BLaER1 (cell line): Measurements from ENCODE around the gene ETV6.
A peak's percentile ranks its signal among the peaks of the same experiment; 100 is the strongest.

Experiments used
- H3K27ac ChIP-seq: shearing (Covaris generic); formaldehyde crosslinking; 2 replicates; pipeline ENCODE4 v1.8.1; 2022
- H3K27me3 ChIP-seq: shearing (Covaris generic); formaldehyde crosslinking; 2 replicates; pipeline ENCODE4 v1.8.1; 2022
- H3K36me3 ChIP-seq: shearing (Covaris generic); formaldehyde crosslinking; 2 replicates; pipeline ENCODE4 v1.8.1; 2022
- H3K4me1 ChIP-seq: shearing (Covaris generic); formaldehyde crosslinking; 2 replicates; pipeline ENCODE4 v1.8.1; 2022
- H3K4me2 ChIP-seq: shearing (Covaris generic); formaldehyde crosslinking; 2 replicates; pipeline ENCODE4 v1.8.1; 2022
- H3K4me3 ChIP-seq: shearing (Covaris generic); formaldehyde crosslinking; 2 replicates; pipeline ENCODE4 v1.8.1; 2022
- H3K9ac ChIP-seq: shearing (Covaris generic); formaldehyde crosslinking; 2 replicates; pipeline ENCODE4 v1.8.1; 2022
- H3K9me3 ChIP-seq: shearing (Covaris generic); formaldehyde crosslinking; 2 replicates; pipeline ENCODE4 v1.8.1; 2022
- H4K20me1 ChIP-seq: shearing (Covaris generic); formaldehyde crosslinking; 2 replicates; pipeline ENCODE4 v1.8.1; 2022
- Cebpa-rat ChIP-seq: shearing (Covaris generic); IDR thresholded peaks from 2 replicates; pipeline ENCODE4 v1.8.1; 2022

Gene ETV6

GRCh38 chr12:11837216-11837934, 187.9 kb downstream of the ETV6 start:
- H3K27me3 ChIP-seq, result no peaks in the 10 kb centered on the region
- 0 out of 2 replicates have a peak, but pooled peaks cover 8% of the 10 kb centered on the region for H4K20me1 ChIP-seq
- H3K9ac ChIP-seq, result no peak overlapping the region
- peaks cover 38% of the 10 kb centered on the region for H3K4me1 ChIP-seq
- 0 out of 2 replicates have a peak, but pooled peaks cover 5% of the 10 kb centered on the region for H3K9me3 ChIP-seq
- H3K4me3 ChIP-seq, result no peak overlapping the region
- H3K27ac ChIP-seq, result no peak overlapping the region
- no peak for TF ChIP-seq Cebpa-rat
- peaks cover 49% of the 10 kb centered on the region for H3K36me3 ChIP-seq
- peak overlapping the region; percentile 67; the same call in 1 of the 2 replicates for H3K4me2 ChIP-seq

DNA sequence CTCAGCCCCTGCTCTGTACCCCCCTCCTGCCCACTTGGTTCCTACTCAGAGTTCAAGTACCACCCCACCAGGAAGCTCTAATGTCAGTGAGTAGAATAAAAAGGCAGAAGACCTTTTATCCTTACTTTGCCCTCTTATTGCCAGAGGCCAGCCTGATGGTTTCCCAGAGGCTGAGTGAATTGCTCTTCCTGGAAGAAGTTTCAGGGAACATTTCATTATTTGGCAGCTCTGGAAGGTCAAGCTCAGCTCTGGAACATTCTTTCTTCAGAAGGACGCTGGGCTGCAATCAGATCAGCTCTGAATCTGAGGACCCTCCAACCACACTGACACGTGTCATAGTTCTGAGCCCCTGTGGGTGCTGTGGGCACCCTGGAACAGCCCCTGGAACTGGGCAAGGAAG, 188.9 kb downstream of the ETV6 start:
- peaks cover 56% of the 10 kb centered on the region for H3K36me3 ChIP-seq
- H3K4me2 ChIP-seq, result no peak overlapping the region
- 0 out of 2 replicates have a peak, but pooled peaks cover 5% of the 10 kb centered on the region for H3K9me3 ChIP-seq
- H3K4me1 ChIP-seq, result peaks cover 38% of the 10 kb centered on the region
- H3K9ac ChIP-seq, result no peak overlapping the region
- H4K20me1 ChIP-seq, result 0 out of 2 replicates have a peak, but pooled peaks cover 7% of the 10 kb centered on the region
- no peak overlapping the region for H3K4me3 ChIP-seq
- no peak for TF ChIP-seq Cebpa-rat
- H3K27me3 ChIP-seq, result no peaks in the 10 kb centered on the region
- peak overlapping the region; percentile 24 for H3K27ac ChIP-seq

- TF ChIP-seq Cebpa-rat, result no peak
- Histone ChIP-seq H4K20me1 (no peaks in the 10 kb centered on the region), H3K27ac (peak overlapping the region; percentile 37), H3K4me1 (peaks cover 38% of the 10 kb centered on the region), H3K27me3 (no peaks in the 10 kb centered on the region), H3K4me3 (no peak overlapping the region), H3K9me3 (0 out of 2 replicates have a peak, but pooled peaks cover 5% of the 10 kb centered on the region), H3K4me2 (0 out of 2 replicates have a peak overlapping the region, but pooled peaks have one; percentile 8), H3K36me3 (peaks cover 64% of the 10 kb centered on the region), H3K9ac (no peak overlapping the region)
Measured at GRCh38 chr12:11839091-11839641, 189.7 kb downstream of the ETV6 start.

DNA sequence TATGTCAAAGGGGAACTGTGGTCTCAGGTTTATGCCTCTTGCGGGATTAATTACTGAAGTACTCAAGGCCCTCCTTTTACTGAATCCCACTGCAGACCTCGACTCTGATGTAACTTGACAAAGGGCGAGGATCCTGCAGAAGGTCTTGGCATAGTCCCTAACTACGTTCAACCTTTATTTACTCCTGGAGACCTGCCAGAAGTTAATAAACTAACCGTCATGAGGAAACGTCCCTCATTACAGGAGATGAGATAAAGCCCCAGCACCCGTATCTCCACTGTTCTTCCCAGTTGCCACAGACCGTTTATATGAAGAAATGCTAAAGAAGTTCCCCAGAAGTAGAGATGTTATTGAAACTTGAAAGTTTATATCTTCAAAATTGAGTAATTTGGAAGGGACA, 190.9 kb downstream of the ETV6 start:
- H3K9me3 ChIP-seq, result 0 out of 2 replicates have a peak, but pooled peaks cover 5% of the 10 kb centered on the region

GRCh38 chr12:11846488-11846887, 197.0 kb downstream of the ETV6 start:
- H3K27ac ChIP-seq, result no peak overlapping the region
- peaks cover 97% of the 10 kb centered on the region for H3K36me3 ChIP-seq
- H3K9ac ChIP-seq, result no peak overlapping the region
- no peaks in the 10 kb centered on the region for H3K27me3 ChIP-seq
- no peaks in the 10 kb centered on the region for H3K9me3 ChIP-seq
- H3K4me2 ChIP-seq, result no peak overlapping the region
- no peak for TF ChIP-seq Cebpa-rat
- no peak overlapping the region for H3K4me3 ChIP-seq
- H4K20me1 ChIP-seq, result no peaks in the 10 kb centered on the region
- H3K4me1 ChIP-seq, result peaks cover 7% of the 10 kb centered on the region; the same call in 1 of the 2 replicates

More for the DNA sequence above, 190.9 kb downstream of the ETV6 start:
- H3K4me1 ChIP-seq, result peaks cover 37% of the 10 kb centered on the region
- H3K36me3 ChIP-seq, result peaks cover 73% of the 10 kb centered on the region
- H3K4me2 ChIP-seq, result no peak overlapping the region
- no peak for TF ChIP-seq Cebpa-rat
- no peak overlapping the region for H3K9ac ChIP-seq
- H3K27ac ChIP-seq, result no peak overlapping the region
- no peaks in the 10 kb centered on the region for H3K27me3 ChIP-seq
- no peaks in the 10 kb centered on the region for H4K20me1 ChIP-seq
- no peak overlapping the region for H3K4me3 ChIP-seq

DNA sequence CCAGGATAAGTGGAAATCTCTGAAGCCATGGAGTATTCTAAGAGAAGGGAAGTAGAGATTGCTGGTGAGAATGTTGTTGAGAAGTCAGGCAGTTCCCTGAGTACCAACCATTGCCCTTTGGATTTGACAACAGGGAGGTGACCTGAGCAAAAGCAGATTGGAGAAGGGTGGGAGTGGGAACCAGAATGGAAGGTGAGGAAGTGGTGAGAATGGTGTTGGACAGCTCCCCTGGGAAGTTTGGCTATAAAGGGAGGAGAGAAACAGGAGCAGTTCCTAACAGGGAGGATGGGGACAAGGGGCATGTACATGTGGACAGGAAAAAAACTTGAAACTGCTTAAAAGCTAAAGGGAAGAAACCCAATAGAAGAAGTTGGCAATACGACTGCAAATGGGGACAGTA, 198.1 kb downstream of the ETV6 start:
- Histone ChIP-seq H3K27ac (no peak overlapping the region), H3K9ac (no peak overlapping the region), H3K4me1 (peaks cover 7% of the 10 kb centered on the region; the same call in 1 of the 2 replicates), H3K4me3 (no peak overlapping the region), H3K36me3 (peaks cover 95% of the 10 kb centered on the region), H3K4me2 (no peak overlapping the region), H3K27me3 (no peaks in the 10 kb centered on the region), H4K20me1 (no peaks in the 10 kb centered on the region), H3K9me3 (peaks cover under 1% of the 10 kb centered on the region; the same call in 1 of the 2 replicates)
- no peak for TF ChIP-seq Cebpa-rat

GRCh38 chr12:11849757-11850504, 200.5 kb downstream of the ETV6 start:
- Histone ChIP-seq H3K27me3 (no peaks in the 10 kb centered on the region), H3K9ac (no peak overlapping the region), H3K4me1 (peaks cover 30% of the 10 kb centered on the region), H3K4me3 (no peak overlapping the region), H3K36me3 (peaks cover 90% of the 10 kb centered on the region), H3K27ac (no peak overlapping the region), H4K20me1 (no peaks in the 10 kb centered on the region), H3K4me2 (no peak overlapping the region), H3K9me3 (peaks cover 15% of the 10 kb centered on the region; the same call in 1 of the 2 replicates)
- no peak for TF ChIP-seq Cebpa-rat

DNA sequence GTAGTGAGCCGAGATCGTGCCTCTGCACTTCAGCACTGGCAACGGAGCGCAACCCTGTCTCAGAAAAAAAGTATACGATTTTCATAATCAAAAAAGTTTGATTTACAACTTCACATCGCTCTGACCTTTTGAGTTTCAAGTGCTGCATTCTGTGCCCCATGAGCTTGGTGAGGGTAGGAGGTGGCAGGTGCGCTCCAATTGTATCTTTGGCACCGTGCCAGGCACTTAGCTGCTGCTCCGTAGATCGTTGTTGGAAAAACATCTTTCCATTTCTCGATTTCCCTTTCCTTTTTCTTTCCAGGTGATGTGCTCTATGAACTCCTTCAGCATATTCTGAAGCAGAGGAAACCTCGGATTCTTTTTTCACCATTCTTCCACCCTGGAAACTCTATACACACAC, 203.7 kb downstream of the ETV6 start:
- no peak for TF ChIP-seq Cebpa-rat

DNA sequence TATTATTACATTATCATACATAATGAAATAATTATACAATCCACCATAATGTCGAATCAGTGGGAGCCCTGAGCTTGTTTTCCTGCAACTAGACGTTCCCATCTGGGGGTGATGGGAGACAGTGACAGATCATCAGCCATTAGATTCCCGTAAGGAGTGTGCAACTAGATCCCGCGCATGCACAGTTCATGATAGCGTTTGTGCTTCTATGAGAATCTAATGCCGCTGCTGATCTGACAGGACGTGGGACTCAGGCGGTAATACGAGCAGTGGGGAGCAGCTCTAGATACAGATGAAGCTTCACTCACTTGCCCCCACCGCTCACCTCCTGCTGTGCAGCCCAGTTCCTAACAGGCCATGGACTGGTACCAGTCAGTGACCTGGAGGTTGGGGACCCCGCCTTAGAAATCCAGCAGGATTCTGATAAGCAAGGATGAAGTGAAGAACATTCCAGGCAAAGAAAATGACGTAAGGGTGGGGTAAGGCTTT, 204.6 kb downstream of the ETV6 start:
- Histone ChIP-seq H4K20me1 (no peaks in the 10 kb centered on the region), H3K4me2 (peak overlapping the region; percentile 76), H3K9ac (no peak overlapping the region), H3K9me3 (peaks cover 23% of the 10 kb centered on the region; the same call in 1 of the 2 replicates), H3K4me3 (no peak overlapping the region), H3K27ac (peak overlapping the region; percentile 83), H3K4me1 (peaks cover 56% of the 10 kb centered on the region), H3K36me3 (peaks cover 70% of the 10 kb centered on the region), H3K27me3 (no peaks in the 10 kb centered on the region)
- no peak for TF ChIP-seq Cebpa-rat

More for the DNA sequence above, 203.7 kb downstream of the ETV6 start:
- H3K9me3 ChIP-seq, result peaks cover 15% of the 10 kb centered on the region; the same call in 1 of the 2 replicates
- no peak overlapping the region for H3K4me3 ChIP-seq
- no peaks in the 10 kb centered on the region for H4K20me1 ChIP-seq
- H3K4me1 ChIP-seq, result peaks cover 56% of the 10 kb centered on the region
- no peak overlapping the region for H3K9ac ChIP-seq
- H3K27me3 ChIP-seq, result no peaks in the 10 kb centered on the region
- H3K36me3 ChIP-seq, result peaks cover 70% of the 10 kb centered on the region
- H3K27ac ChIP-seq, result no peak overlapping the region
- H3K4me2 ChIP-seq, result no peak overlapping the region
